ENCODE measurements around the gene FAM193A.

DNA sequence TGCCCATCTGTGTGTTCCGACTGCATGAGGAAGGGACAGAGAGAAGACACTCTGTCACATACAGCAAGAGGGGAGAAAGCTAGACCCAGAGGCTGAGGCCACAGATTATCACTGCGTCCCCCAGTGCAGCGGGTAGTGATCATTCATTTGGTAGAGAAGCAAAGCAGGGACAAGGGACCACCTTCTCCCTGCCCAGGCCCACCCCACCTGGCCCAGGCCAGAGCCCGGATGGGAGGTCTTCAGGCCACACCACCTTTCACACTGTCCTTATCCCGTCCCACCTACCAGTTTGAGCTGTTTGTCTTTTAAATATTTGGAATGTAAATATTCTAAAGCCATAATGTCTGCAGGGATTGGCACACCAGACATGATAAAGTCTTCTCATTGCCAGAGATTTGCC, 209.1 kb downstream of the FAM193A start:
- no peak for TF ChIP-seq POLR2A (IDR thresholded peaks at IDR 0.05)
- TF ChIP-seq, protein P1, sequence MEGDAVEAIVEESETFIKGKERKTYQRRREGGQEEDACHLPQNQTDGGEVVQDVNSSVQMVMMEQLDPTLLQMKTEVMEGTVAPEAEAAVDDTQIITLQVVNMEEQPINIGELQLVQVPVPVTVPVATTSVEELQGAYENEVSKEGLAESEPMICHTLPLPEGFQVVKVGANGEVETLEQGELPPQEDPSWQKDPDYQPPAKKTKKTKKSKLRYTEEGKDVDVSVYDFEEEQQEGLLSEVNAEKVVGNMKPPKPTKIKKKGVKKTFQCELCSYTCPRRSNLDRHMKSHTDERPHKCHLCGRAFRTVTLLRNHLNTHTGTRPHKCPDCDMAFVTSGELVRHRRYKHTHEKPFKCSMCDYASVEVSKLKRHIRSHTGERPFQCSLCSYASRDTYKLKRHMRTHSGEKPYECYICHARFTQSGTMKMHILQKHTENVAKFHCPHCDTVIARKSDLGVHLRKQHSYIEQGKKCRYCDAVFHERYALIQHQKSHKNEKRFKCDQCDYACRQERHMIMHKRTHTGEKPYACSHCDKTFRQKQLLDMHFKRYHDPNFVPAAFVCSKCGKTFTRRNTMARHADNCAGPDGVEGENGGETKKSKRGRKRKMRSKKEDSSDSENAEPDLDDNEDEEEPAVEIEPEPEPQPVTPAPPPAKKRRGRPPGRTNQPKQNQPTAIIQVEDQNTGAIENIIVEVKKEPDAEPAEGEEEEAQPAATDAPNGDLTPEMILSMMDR (IDR thresholded peaks at IDR 0.05) = no peak
